DND-41 (cell line): ENCODE data around the gene ACSL6.

Experiments
- EZH2 ChIP-seq: IDR thresholded peaks from 3 replicates; pipeline ENCODE4 v1.6.1; 2012; ENCODE audit warnings: borderline replicate concordance, low read depth, mild to moderate bottlenecking, moderate library complexity, low read length, inconsistent platforms; ENCODE audit not compliant: severe bottlenecking
- TF ChIP-seq, protein P1 (sequence below): IDR thresholded peaks from 2 replicates; pipeline ENCODE4 v1.5.1; 2012; ENCODE audit warnings: borderline replicate concordance, low read length, moderate library complexity, mild to moderate bottlenecking; ENCODE audit not compliant: poor library complexity, severe bottlenecking; ENCODE audit errors: extremely low read depth

DNA sequence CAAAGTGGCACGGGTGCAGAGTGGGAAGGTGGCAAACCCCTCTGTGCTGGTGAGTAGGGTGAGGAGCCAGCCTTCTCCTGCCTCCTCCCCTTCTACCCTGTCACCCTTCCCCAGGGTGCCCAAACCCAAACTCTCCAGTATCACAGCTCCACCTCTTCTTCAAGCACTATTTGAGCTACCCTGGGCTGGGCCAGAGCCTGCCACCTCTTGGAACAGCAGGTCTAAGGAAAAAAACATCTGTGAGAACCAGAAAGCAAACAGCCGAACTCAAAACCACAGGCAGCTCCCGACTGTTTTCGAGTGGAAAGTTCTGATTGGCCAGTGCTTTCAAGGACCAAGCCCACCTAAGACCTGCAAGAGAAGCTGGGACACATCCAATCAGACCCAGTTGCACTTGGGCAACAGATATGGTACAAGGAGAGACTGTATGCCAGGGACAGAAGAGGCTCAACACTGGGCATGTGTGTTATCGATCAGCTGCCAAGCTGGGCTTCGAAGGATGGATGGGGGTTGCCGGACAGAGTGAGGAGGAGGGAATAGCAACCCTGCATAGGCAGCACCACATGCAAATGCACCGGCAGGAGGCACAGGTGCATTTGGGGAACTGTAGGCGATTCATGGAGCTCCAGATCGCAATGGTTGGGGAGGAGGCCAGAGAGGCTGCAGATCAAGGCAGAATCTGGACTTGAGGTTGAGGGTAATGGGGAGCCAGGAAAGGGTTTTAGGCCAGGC lies 19.7 kb downstream of the ACSL6 start:
- TF ChIP-seq, protein P1, sequence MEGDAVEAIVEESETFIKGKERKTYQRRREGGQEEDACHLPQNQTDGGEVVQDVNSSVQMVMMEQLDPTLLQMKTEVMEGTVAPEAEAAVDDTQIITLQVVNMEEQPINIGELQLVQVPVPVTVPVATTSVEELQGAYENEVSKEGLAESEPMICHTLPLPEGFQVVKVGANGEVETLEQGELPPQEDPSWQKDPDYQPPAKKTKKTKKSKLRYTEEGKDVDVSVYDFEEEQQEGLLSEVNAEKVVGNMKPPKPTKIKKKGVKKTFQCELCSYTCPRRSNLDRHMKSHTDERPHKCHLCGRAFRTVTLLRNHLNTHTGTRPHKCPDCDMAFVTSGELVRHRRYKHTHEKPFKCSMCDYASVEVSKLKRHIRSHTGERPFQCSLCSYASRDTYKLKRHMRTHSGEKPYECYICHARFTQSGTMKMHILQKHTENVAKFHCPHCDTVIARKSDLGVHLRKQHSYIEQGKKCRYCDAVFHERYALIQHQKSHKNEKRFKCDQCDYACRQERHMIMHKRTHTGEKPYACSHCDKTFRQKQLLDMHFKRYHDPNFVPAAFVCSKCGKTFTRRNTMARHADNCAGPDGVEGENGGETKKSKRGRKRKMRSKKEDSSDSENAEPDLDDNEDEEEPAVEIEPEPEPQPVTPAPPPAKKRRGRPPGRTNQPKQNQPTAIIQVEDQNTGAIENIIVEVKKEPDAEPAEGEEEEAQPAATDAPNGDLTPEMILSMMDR: no peak
- no peak for TF ChIP-seq EZH2
